ENCODE data around the gene CDCP1. TPM values are rescaled to one million over a fixed set of nuclear protein-coding genes. Genes with fewer than 3 reads are reported as not detected.

The CDCP1 gene
- total and polyA plus RNA-seq, 2 donors from 2014 or later, result 3.7 to 39.6 TPM

DNA sequence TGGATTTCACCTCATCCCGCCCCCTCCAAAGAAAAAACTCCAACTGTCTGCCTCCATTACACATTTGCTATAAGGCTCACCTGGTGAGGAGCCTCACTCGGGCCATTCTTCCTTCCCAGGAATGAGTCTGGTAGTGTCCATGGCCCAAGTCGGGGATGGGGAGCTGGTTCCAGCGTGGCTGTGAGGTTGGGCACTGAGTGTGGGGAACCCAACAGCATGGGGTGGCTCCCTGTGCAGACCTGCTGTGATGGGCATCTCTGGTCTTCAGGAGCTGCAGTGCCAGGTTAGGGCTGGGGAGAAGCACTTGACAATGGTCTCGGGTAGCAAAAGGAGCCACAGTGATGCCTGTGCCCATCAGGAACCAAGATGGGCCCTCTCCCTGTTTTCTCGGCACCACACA lies 40.7 kb upstream of the CDCP1 start:
- intact Hi-C loops (cut with DNase I), result no loop called here

DNA sequence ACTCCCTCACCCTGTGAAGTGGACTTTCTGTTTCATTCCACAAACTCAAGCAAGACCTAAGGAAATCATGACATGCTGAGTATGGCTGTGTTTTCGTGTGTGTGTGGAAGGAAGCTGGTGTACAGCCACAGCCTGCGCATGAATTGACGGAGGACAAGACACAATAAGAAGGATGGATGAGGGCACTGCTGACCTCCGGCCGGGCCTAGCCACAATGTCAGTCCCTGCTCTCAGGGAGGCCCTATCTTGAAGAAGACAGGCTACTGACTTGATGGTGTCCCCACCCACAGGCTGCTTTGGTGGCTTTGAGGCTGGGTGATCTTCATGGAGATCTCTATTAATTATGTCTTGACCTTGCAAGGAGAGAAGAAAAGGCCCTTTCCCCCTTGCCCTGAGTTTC lies 39.3 kb upstream of the CDCP1 start:
- H3K4me1 ChIP-seq (ENCODE audit: control insufficient read depth in 2 of 3, insufficient read depth in 2 of 3, low read depth in 1 of 3, low read length in 3 of 3), result peaks cover 0 to 5% (median 0%) of the 10 kb centered on the region in 3 donors
- DNase-seq (no peak), FAIRE-seq (no peak)
- H3K4me3 ChIP-seq (ENCODE audit: low read length in 3 of 3), result no peak overlapping the region
- H3K9ac ChIP-seq (ENCODE audit: low read length in 3 of 3), result no peak overlapping the region
- no peaks in the 10 kb centered on the region for H3K36me3 ChIP-seq (ENCODE audit: control insufficient read depth in 2 of 3, insufficient read depth in 3 of 3, low read length in 3 of 3)
- TF ChIP-seq, protein P1, sequence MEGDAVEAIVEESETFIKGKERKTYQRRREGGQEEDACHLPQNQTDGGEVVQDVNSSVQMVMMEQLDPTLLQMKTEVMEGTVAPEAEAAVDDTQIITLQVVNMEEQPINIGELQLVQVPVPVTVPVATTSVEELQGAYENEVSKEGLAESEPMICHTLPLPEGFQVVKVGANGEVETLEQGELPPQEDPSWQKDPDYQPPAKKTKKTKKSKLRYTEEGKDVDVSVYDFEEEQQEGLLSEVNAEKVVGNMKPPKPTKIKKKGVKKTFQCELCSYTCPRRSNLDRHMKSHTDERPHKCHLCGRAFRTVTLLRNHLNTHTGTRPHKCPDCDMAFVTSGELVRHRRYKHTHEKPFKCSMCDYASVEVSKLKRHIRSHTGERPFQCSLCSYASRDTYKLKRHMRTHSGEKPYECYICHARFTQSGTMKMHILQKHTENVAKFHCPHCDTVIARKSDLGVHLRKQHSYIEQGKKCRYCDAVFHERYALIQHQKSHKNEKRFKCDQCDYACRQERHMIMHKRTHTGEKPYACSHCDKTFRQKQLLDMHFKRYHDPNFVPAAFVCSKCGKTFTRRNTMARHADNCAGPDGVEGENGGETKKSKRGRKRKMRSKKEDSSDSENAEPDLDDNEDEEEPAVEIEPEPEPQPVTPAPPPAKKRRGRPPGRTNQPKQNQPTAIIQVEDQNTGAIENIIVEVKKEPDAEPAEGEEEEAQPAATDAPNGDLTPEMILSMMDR (IDR thresholded peaks at IDR 0.05; ENCODE audit: borderline replicate concordance, extremely low read depth, insufficient read depth), result no peak
- intact Hi-C loops (cut with DNase I), result no loop called here
- no peak overlapping the region for H3K27ac ChIP-seq (ENCODE audit: low read depth in 2 of 2, low read length in 2 of 2)
- H3K27me3 ChIP-seq (ENCODE audit: control insufficient read depth, insufficient read depth, low read length), result no peaks in the 10 kb centered on the region
- no peaks in the 10 kb centered on the region for H3K9me3 ChIP-seq (ENCODE audit: control insufficient read depth in 2 of 3, insufficient read depth in 1 of 3, low read length in 3 of 3)

More for the DNA sequence above, 40.7 kb upstream of the CDCP1 start:
- H3K9me3 ChIP-seq (ENCODE audit: control insufficient read depth in 2 of 3, insufficient read depth in 1 of 3, low read length in 3 of 3), result no peaks in the 10 kb centered on the region
- TF ChIP-seq, protein P1 (IDR thresholded peaks at IDR 0.05; ENCODE audit: borderline replicate concordance, extremely low read depth, insufficient read depth), result no peak
- DNase-seq (no peak), FAIRE-seq (no peak)
- peaks cover 0 to 5% (median 0%) of the 10 kb centered on the region in 3 donors for H3K4me1 ChIP-seq (ENCODE audit: control insufficient read depth in 2 of 3, insufficient read depth in 2 of 3, low read depth in 1 of 3, low read length in 3 of 3)
- no peak overlapping the region for H3K9ac ChIP-seq (ENCODE audit: low read length in 3 of 3)
- H3K27ac ChIP-seq (ENCODE audit: low read depth in 2 of 2, low read length in 2 of 2), result no peak overlapping the region
- no peaks in the 10 kb centered on the region for H3K27me3 ChIP-seq (ENCODE audit: control insufficient read depth, insufficient read depth, low read length)
- H3K4me3 ChIP-seq (ENCODE audit: low read length in 3 of 3), result no peak overlapping the region
- H3K36me3 ChIP-seq (ENCODE audit: control insufficient read depth in 2 of 3, insufficient read depth in 3 of 3, low read length in 3 of 3), result no peaks in the 10 kb centered on the region

DNA sequence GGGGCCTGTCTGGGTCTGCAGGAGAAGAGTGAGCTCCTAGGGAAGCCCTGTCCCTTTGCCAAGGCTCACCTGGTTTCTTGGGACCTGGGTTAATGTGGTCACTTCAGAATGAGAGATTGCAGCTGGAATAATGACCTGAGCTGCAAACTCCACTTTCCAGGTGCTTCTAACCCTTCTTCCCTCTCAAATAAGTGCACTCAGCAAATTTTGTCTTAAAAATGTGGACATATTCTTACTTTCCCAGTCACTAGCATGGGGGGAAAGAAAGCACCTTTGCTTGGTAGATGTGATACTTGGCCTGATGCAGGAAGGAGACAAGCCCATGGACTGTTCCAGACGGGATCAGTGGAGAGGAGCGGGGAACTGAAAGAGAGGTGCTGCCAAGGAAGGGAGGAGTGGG lies 38.9 kb upstream of the CDCP1 start:
- no peak for DNase-seq
- Histone ChIP-seq H3K9me3 (ENCODE audit: control insufficient read depth in 2 of 3, insufficient read depth in 1 of 3, low read length in 3 of 3) (no peaks in the 10 kb centered on the region), H3K36me3 (ENCODE audit: control insufficient read depth in 2 of 3, insufficient read depth in 3 of 3, low read length in 3 of 3) (no peaks in the 10 kb centered on the region), H3K27ac (ENCODE audit: low read depth in 2 of 2, low read length in 2 of 2) (no peak overlapping the region), H3K4me1 (ENCODE audit: control insufficient read depth in 2 of 3, insufficient read depth in 2 of 3, low read depth in 1 of 3, low read length in 3 of 3) (peaks cover 0 to 5% (median 0%) of the 10 kb centered on the region in 3 donors), H3K27me3 (ENCODE audit: control insufficient read depth, insufficient read depth, low read length) (no peaks in the 10 kb centered on the region), H3K9ac (ENCODE audit: low read length in 3 of 3) (no peak overlapping the region), H3K4me3 (ENCODE audit: low read length in 3 of 3) (no peak overlapping the region)
- intact Hi-C loops (cut with DNase I), result no loop called here
- FAIRE-seq, result no peak
- TF ChIP-seq, protein P1 (IDR thresholded peaks at IDR 0.05; ENCODE audit: borderline replicate concordance, extremely low read depth, insufficient read depth), result no peak

DNA sequence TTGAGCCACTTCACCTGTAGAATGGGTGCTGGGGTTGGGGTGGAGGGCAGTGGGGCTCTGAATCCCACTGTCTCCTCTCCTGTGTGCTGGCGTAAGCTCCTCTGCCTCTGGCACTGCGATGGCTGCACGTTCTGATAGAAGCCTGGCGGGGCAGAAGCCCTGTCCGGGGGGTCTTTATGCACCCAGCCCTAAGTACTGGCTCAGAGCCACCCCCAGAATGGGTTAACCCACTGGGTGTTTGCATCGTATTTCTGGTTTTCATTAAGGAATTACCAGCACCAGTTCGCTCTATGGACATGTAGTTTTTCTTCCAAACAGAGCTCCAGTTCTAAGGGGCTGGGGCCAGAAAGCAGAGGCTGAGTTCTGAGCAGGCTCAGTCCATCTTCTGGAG lies 37.7 kb upstream of the CDCP1 start:
- H3K27ac ChIP-seq (ENCODE audit: low read depth in 2 of 2, low read length in 2 of 2), result no peak overlapping the region
- no peaks in the 10 kb centered on the region for H3K27me3 ChIP-seq (ENCODE audit: control insufficient read depth, insufficient read depth, low read length)
- DNase-seq, result no peak
- peaks cover 0 to 5% (median 0%) of the 10 kb centered on the region in 3 donors for H3K4me1 ChIP-seq (ENCODE audit: control insufficient read depth in 2 of 3, insufficient read depth in 2 of 3, low read depth in 1 of 3, low read length in 3 of 3)
- FAIRE-seq, result no peak
- H3K36me3 ChIP-seq (ENCODE audit: control insufficient read depth in 2 of 3, insufficient read depth in 3 of 3, low read length in 3 of 3), result no peaks in the 10 kb centered on the region
- no peaks in the 10 kb centered on the region for H3K9me3 ChIP-seq (ENCODE audit: control insufficient read depth in 2 of 3, insufficient read depth in 1 of 3, low read length in 3 of 3)
- intact Hi-C loops (cut with DNase I), result no loop called here
- no peak overlapping the region for H3K9ac ChIP-seq (ENCODE audit: low read length in 3 of 3)
- H3K4me3 ChIP-seq (ENCODE audit: low read length in 3 of 3), result no peak overlapping the region
- TF ChIP-seq, protein P1 (IDR thresholded peaks at IDR 0.05; ENCODE audit: borderline replicate concordance, extremely low read depth, insufficient read depth), result no peak
